Vagina (tissue), 2 donors: Measurements from ENCODE around the gene PIP4K2A.

ENCODE experiments used
- POLR2A ChIP-seq, 2 donors: fragments of 450-650 bp; IDR thresholded peaks; one replicate each; pipeline ENCODE4 v1.6.1; 2017; ENCODE audit warnings: antibody characterized with exemption in 2 of 2, mild to moderate bottlenecking in 2 of 2, moderate library complexity in 2 of 2
- POLR2AphosphoS5 ChIP-seq, 2 donors: sonication (generic); formaldehyde crosslinking; IDR thresholded peaks; one replicate each; pipeline ENCODE4 v1.9.0; 2017; ENCODE audit warnings: antibody characterized with exemption in 2 of 2, mild to moderate bottlenecking in 2 of 2, low read depth in 1 of 2; ENCODE audit not compliant: insufficient read depth in 1 of 2
- TF ChIP-seq, protein P1 (sequence below), 3 experiments: fragments of 450-650 bp in 2 of 3; fragments of 200-600 bp in 1 of 3; sonication (generic) in 1 of 3; IDR thresholded peaks; one replicate each; pipeline ENCODE4 v1.5.1; 2017 to 2019; ENCODE audit warnings: antibody characterized with exemption in 3 of 3, mild to moderate bottlenecking in 2 of 3, moderate library complexity in 2 of 3

DNA sequence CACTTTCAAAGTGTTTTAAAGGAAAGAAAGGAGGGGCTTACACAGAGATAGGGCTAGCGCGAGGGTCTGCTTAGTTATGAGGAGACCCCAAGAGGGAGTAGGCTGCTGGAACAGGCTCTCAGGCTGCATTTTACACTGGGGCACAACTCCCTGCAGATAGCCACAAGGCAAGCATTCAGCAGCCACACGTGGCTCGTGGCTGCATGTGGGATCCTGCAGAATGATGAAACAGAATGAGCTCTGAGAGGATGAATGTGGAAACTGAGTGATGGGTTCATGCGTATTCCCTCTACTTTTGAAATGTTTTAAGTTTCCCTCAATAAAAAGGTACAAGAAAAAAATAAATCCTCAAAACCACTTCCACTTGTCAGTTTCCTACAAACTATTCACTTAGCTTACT lies 37.0 kb downstream of the PIP4K2A start:
- TF ChIP-seq POLR2A (IDR thresholded peaks at IDR 0.05) (no peak), POLR2AphosphoS5 (IDR thresholded peaks at IDR 0.05; ENCODE audit: insufficient read depth in 1 of 2, low read depth in 1 of 2) (no peak)
- TF ChIP-seq, protein P1, sequence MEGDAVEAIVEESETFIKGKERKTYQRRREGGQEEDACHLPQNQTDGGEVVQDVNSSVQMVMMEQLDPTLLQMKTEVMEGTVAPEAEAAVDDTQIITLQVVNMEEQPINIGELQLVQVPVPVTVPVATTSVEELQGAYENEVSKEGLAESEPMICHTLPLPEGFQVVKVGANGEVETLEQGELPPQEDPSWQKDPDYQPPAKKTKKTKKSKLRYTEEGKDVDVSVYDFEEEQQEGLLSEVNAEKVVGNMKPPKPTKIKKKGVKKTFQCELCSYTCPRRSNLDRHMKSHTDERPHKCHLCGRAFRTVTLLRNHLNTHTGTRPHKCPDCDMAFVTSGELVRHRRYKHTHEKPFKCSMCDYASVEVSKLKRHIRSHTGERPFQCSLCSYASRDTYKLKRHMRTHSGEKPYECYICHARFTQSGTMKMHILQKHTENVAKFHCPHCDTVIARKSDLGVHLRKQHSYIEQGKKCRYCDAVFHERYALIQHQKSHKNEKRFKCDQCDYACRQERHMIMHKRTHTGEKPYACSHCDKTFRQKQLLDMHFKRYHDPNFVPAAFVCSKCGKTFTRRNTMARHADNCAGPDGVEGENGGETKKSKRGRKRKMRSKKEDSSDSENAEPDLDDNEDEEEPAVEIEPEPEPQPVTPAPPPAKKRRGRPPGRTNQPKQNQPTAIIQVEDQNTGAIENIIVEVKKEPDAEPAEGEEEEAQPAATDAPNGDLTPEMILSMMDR (IDR thresholded peaks at IDR 0.05), result no peak
